MM.1S (cell line): ENCODE results near the gene ELMO1.

ENCODE experiments used
- DNase-seq: peaks from one replicate; pipeline ENCODE4 v3.0.0-alpha.2; 2015
- H2AFZ ChIP-seq: fragments of 300-600 bp; sonication (generic); 2 replicates; pipeline ENCODE4 v1.6.0; 2016; ENCODE audit warnings: antibody characterized with exemption, low read length
- H3F3A ChIP-seq: fragments of 300-600 bp; sonication (generic); 2 replicates; pipeline ENCODE4 v1.6.1; 2016; ENCODE audit warnings: mild to moderate bottlenecking, antibody characterized with exemption, low read length, moderate library complexity, mixed read lengths; ENCODE audit not compliant: insufficient read depth
- H3K27ac ChIP-seq: fragments of 300-600 bp; sonication (generic); 2 replicates; pipeline ENCODE4 v1.5.1; 2016; ENCODE audit warnings: mild to moderate bottlenecking, low read length
- H3K27me3 ChIP-seq: fragments of 300-600 bp; sonication (generic); replicated peaks from 2 replicates; pipeline ENCODE4 v1.6.0; 2016; ENCODE audit warnings: low read length; ENCODE audit not compliant: insufficient read depth
- H3K36me3 ChIP-seq: fragments of 300-600 bp; sonication (generic); replicated peaks from 2 replicates; pipeline ENCODE4 v1.6.1; 2016; ENCODE audit warnings: mild to moderate bottlenecking, low read length, mixed read lengths; ENCODE audit not compliant: insufficient read depth
- H3K4me1 ChIP-seq: fragments of 300-600 bp; sonication (generic); 2 replicates; pipeline ENCODE4 v1.6.1; 2016; ENCODE audit warnings: low read length, mixed read lengths
- H3K4me2 ChIP-seq: fragments of 300-600 bp; sonication (generic); 2 replicates; pipeline ENCODE4 v1.6.0; 2016; ENCODE audit warnings: low read depth, low read length
- H3K4me3 ChIP-seq: fragments of 300-600 bp; sonication (generic); 2 replicates; pipeline ENCODE4 v1.5.1; 2016; ENCODE audit warnings: low read length, mixed read lengths
- H3K79me2 ChIP-seq: fragments of 300-600 bp; sonication (generic); 2 replicates; pipeline ENCODE4 v1.6.1; 2016; ENCODE audit warnings: mixed run types, low read length, mixed read lengths
- H3K9ac ChIP-seq: fragments of 300-600 bp; sonication (generic); 2 replicates; pipeline ENCODE4 v1.6.1; 2016; ENCODE audit warnings: low read length, mixed read lengths
- H3K9me2 ChIP-seq: fragments of 300-600 bp; sonication (generic); replicated peaks from 2 replicates; pipeline ENCODE4 v1.6.1; 2016; ENCODE audit warnings: mild to moderate bottlenecking, low read length, mixed read lengths; ENCODE audit not compliant: insufficient read depth
- H3K9me3 ChIP-seq: fragments of 300-600 bp; sonication (generic); replicated peaks from 2 replicates; pipeline ENCODE4 v1.6.1; 2016; ENCODE audit warnings: mild to moderate bottlenecking, low read length, mixed read lengths; ENCODE audit not compliant: insufficient read depth
- H4K20me1 ChIP-seq: fragments of 300-600 bp; sonication (generic); 2 replicates; pipeline ENCODE4 v1.6.1; 2016; ENCODE audit warnings: mild to moderate bottlenecking, low read length, moderate library complexity, mixed read lengths; ENCODE audit not compliant: insufficient read depth
- CTCF ChIP-seq: fragments of 300-600 bp; sonication (generic); IDR thresholded peaks from 2 replicates; pipeline ENCODE4 v1.5.1; 2016; ENCODE audit warnings: antibody characterized with exemption, low read length, mixed read lengths
- EZH2 ChIP-seq: fragments of 300-600 bp; sonication (generic); optimal IDR thresholded peaks from 2 replicates; pipeline ENCODE3; 2017; ENCODE audit warnings: low read depth, mild to moderate bottlenecking, antibody characterized with exemption, low read length, mixed read lengths
- EZH2phosphoT487 ChIP-seq: fragments of 300-600 bp; sonication (generic); IDR thresholded peaks from 2 replicates; pipeline ENCODE4 v1.6.1; 2018; ENCODE audit warnings: antibody characterized with exemption, low read length

ELMO1 gene

GRCh38 chr7:36906956-36907635 lies 541.6 kb downstream of the ELMO1 start:
- Histone ChIP-seq H3K36me3 (no peaks in the 10 kb centered on the region), H4K20me1 (no peaks in the 10 kb centered on the region), H3K4me1 (no peaks in the 10 kb centered on the region), H3K9ac (no peak overlapping the region), H3K4me2 (no peak overlapping the region), H3K4me3 (no peak overlapping the region), H2AFZ (no peak overlapping the region), H3K27me3 (no peaks in the 10 kb centered on the region), H3K9me3 (no peaks in the 10 kb centered on the region), H3K79me2 (0 out of 2 replicates have a peak, but pooled peaks cover 5% of the 10 kb centered on the region), H3K9me2 (no peaks in the 10 kb centered on the region), H3F3A (no peaks in the 10 kb centered on the region), H3K27ac (no peak overlapping the region)
- no peak for DNase-seq
- TF ChIP-seq EZH2 (no peak), CTCF (no peak), EZH2phosphoT487 (no peak)

GRCh38 chr7:36906448-36906847 lies 542.2 kb downstream of the ELMO1 start:
- Histone ChIP-seq H3K27ac (no peak overlapping the region), H3K4me3 (no peak overlapping the region), H3F3A (no peaks in the 10 kb centered on the region), H3K4me2 (no peak overlapping the region), H2AFZ (no peak overlapping the region), H3K4me1 (no peaks in the 10 kb centered on the region), H3K27me3 (no peaks in the 10 kb centered on the region), H3K36me3 (no peaks in the 10 kb centered on the region), H3K79me2 (0 out of 2 replicates have a peak, but pooled peaks cover 5% of the 10 kb centered on the region), H4K20me1 (no peaks in the 10 kb centered on the region), H3K9me2 (no peaks in the 10 kb centered on the region), H3K9ac (no peak overlapping the region), H3K9me3 (no peaks in the 10 kb centered on the region)
- no peak for DNase-seq
- TF ChIP-seq EZH2: no peak
- TF ChIP-seq EZH2phosphoT487: no peak
- TF ChIP-seq CTCF: no peak

GRCh38 chr7:36905841-36906240 lies 542.8 kb downstream of the ELMO1 start:
- Histone ChIP-seq H4K20me1 (no peaks in the 10 kb centered on the region), H3K27me3 (no peaks in the 10 kb centered on the region), H3K4me3 (no peak overlapping the region), H3K27ac (no peak overlapping the region), H2AFZ (no peak overlapping the region), H3F3A (no peaks in the 10 kb centered on the region), H3K9ac (no peak overlapping the region), H3K79me2 (0 out of 2 replicates have a peak, but pooled peaks cover 5% of the 10 kb centered on the region), H3K36me3 (no peaks in the 10 kb centered on the region), H3K9me3 (no peaks in the 10 kb centered on the region), H3K9me2 (no peaks in the 10 kb centered on the region), H3K4me1 (no peaks in the 10 kb centered on the region), H3K4me2 (no peak overlapping the region)
- no peak for DNase-seq
- TF ChIP-seq EZH2phosphoT487 (no peak), EZH2 (no peak), CTCF (no peak)
